GM15510 (cell line): ENCODE data around the gene FAM193B.

Source experiments
- POLR2A ChIP-seq: IDR thresholded peaks from 3 replicates; pipeline ENCODE4 v1.6.1; 2011; ENCODE audit warnings: borderline replicate concordance; ENCODE audit not compliant: insufficient read length; ENCODE audit errors: extremely low read depth

The FAM193B gene

GRCh38 chr5:177529247-177530203 lies 24.8 kb downstream of the FAM193B start:
- TF ChIP-seq POLR2A = no peak

GRCh38 chr5:177528631-177529030 lies 25.7 kb downstream of the FAM193B start:
- no peak for TF ChIP-seq POLR2A

- no peak for TF ChIP-seq POLR2A
Observed at GRCh38 chr5:177527595-177527994, 26.8 kb downstream of the FAM193B start.

- no peak for TF ChIP-seq POLR2A
Observed at GRCh38 chr5:177526791-177527190, 27.6 kb downstream of the FAM193B start.

- TF ChIP-seq POLR2A = no peak
Observed at GRCh38 chr5:177526191-177526590, 28.2 kb downstream of the FAM193B start.

- TF ChIP-seq POLR2A = no peak
Observed at GRCh38 chr5:177524941-177525655, 29.3 kb downstream of the FAM193B start.

- TF ChIP-seq POLR2A = no peak
Observed at GRCh38 chr5:177524539-177524900, 29.8 kb downstream of the FAM193B start.

GRCh38 chr5:177523711-177524538 lies 30.4 kb downstream of the FAM193B start:
- TF ChIP-seq POLR2A = no peak

GRCh38 chr5:177520916-177521513 lies 33.3 kb downstream of the FAM193B start:
- TF ChIP-seq POLR2A = no peak

- no peak for TF ChIP-seq POLR2A
Observed at GRCh38 chr5:177520271-177520670, 34.1 kb downstream of the FAM193B start.

- no peak for TF ChIP-seq POLR2A
Observed at GRCh38 chr5:177519463-177520235, 34.7 kb downstream of the FAM193B start.

GRCh38 chr5:177516601-177517568 lies 37.5 kb downstream of the FAM193B start, which contains the start of gene DDX41:
TSS of gene DDX41 (minus strand) at chr5:177516961. CDS start at chr5:177516945, 16 bp downstream.
- peak; percentile 55 for TF ChIP-seq POLR2A
